ENCODE measurements around the gene BMP2K.
"Not testable (repeated sequence)": the region's sequence is repeated elsewhere in the genome, so short reads cannot be mapped to it uniquely, and the experiment has no call there.

BMP2K gene

GRCh38 chr4:78868712-78869111 lies 92.6 kb downstream of the BMP2K start:
- not testable (repeated sequence) for DNase-seq

- no peak for DNase-seq
Observed at GRCh38 chr4:78870056-78870455, 93.9 kb downstream of the BMP2K start.

DNA sequence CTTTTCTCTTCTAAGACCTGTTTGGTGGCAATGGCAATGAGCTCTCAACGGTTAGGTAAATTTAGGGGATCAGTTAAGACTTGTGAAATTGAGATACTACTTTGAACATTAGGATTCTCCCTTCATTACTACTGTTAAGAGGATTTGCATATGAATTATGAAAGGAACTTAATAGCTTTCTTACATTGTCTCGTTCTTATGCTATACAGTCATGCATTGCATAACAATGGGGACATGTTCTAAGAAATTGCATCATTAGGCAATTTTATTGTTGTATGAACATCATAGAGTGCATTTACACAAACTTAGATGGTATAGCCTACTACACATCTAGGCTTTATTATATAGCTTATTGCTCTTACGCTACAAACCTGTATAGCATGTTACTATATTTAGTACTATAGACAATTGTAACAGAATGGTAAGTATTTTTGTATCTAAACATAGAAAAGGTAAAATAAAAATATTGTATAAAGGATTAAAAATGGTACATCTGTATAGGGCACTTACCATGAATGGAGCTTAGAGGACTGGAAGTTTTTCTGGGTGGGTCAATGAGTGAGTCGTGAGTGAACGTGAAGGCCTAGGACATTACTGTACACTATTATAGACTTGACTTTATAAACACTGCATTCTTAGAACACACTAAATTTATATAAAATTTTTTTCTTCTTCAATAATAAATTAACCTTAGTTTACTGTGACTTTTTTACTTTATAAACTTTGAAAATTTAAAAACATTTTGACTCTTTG lies 100.6 kb downstream of the BMP2K start:
- no peak for DNase-seq

GRCh38 chr4:78878031-78878430 lies 101.9 kb downstream of the BMP2K start:
- no peak for DNase-seq

GRCh38 chr4:78880874-78881492 lies 104.8 kb downstream of the BMP2K start:
- no peak for DNase-seq

GRCh38 chr4:78885598-78885997 lies 109.4 kb downstream of the BMP2K start:
- DNase-seq = no peak

GRCh38 chr4:78889955-78890354 lies 113.8 kb downstream of the BMP2K start:
- no peak for DNase-seq

DNA sequence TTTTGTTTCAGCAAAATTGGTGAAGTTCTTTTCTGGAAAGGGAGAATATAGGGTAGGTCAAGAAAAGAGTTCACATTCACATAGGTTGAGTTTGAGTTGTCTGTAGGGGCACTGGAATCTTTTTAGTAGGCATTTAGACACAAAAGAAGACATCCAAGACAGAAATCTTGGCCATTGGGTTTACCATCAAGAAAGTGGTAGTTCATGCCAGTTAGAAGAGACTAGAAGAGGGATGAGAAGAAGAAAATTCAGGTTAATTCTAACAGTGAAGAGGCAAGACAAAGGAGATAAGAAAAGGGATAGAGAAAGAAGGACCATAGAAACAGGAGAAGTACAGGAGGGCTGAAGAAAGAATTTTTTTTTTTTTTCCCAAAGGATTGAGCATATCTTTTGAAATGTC lies 123.2 kb downstream of the BMP2K start:
- DNase-seq = no peak

DNA sequence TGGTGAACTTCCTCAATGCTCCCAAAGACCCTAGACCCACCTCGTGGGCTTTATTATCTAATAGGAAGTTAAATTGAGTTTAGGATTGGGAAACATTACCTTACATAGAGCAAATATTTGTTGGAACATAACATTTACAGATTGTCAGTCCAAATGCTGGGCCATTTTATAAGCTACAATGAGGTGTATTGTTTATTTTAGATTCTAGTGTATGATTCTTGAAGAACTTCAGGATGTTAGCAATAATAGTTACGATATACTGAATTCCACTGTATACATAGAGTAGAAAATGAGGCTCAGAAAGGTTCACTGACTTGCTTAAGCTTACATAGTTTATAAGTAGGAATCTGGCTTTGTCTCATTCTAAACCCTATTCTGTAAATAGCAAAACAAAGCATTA lies 125.7 kb downstream of the BMP2K start:
- DNase-seq = no peak

GRCh38 chr4:78902298-78902697 lies 126.1 kb downstream of the BMP2K start:
- DNase-seq = no peak

DNA sequence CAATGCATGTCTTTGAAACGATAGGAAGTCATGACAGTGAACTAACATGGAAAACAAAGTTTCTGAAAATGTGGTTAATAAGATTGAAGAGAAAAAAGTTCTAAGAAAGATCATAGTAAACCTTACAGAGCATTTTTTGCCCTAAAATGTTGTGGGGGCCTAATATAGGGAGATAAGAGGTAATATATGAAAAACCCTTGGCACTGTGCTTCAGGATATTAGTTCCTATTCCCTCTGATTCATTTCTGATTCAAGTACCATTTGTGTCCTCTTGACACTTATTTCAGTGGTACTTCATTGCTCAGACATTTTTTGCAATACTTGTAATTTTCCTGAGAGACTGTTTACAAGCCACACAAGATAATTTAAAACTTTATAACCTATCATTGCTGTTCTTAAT lies 128.0 kb downstream of the BMP2K start:
- no peak for DNase-seq

DNA sequence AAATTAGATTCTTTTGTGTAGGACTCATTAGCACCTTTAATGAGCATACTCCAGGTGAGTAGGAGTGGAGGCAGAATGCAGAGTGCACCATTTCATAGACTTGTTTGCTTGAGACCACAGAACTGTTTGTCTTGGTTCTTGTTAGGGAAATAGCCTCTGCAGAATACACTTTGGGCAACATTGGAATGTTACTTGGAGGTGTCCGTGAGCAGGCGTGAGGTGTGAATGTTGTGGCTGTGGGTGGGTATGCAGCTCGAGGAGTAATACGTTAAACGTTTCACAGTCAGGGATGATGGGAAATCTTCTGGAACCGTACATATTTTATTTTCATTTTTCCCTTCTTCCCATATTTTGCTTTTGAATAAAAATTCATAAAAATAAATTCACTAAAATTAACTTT lies 131.5 kb downstream of the BMP2K start:
- no peak for DNase-seq

DNA sequence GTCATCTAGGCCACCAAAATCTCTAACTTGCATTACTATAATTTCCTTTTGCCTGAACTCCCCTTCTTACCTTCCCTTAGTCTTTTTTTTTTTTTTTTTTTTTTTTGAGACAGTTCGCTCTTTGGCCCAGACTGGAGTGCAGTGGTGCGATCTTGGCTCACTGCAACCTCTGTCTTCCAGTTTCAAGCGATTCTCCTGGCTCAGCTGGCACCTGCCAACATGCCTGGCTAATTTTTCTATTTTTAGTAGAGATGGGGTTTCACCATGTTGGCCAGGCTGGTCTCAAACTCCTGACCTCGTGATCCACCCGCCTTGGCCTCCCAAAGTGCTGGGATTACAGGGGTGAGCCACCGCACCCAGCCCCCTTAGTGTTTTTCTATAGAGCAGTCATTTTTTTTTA lies 132.8 kb downstream of the BMP2K start:
- DNase-seq = not testable (repeated sequence)

GRCh38 chr4:78910612-78911011 lies 134.5 kb downstream of the BMP2K start:
- no peak for DNase-seq

- no peak for DNase-seq
Observed at GRCh38 chr4:78922207-78922606, 146.1 kb downstream of the BMP2K start.

GRCh38 chr4:78923464-78924312 lies 147.5 kb downstream of the BMP2K start:
- DNase-seq = no peak

- no peak for DNase-seq
Observed at GRCh38 chr4:78926826-78927225, 150.7 kb downstream of the BMP2K start.

- no peak for DNase-seq
Observed at GRCh38 chr4:78928835-78929234, 152.7 kb downstream of the BMP2K start.

DNA sequence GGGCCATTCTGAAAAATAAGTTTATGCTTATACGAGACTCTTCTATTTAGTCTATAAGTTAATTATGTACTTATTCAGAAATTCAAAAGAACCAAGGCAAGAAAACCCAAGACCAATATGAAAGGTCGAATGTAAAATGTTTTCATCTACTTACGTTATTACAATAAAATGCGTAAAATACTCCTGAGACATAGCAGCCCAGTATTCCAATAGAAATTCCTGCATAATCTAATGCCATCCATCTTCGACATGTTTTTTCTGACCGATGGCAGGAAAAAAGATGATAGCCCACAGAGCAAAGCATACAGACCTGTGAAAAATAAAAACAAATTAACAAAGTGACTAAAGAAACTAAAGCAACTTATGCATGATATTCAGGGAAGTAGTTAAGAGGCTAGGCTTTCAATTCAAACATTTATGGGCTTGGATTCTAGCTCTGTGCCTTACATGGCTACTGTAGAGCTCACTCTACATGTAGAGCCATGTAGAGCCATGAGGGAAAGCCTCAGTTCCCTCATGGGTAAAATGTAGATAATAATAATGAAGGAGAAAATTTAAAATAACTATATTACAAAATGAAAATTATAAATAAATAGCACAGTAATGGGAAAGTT lies 154.0 kb downstream of the BMP2K start:
- DNase-seq = no peak

DNA sequence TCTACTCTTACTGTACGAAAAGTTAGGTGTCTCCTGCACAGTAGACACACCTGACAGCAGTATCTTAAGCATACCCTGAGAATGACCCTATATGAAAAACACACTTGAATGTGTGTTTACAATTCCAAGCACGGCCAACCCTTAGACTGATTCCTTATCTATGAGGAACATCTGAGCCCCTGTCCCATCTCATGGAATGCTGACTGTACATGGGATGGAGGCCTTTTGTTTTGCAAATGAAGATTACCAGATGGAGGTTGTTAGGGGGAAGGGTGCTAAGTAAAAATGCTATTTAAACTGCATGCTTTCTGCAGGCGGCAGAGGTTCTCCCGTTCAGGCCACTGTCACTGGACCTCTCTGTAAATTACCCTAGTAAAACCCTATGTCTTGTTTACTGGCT lies 160.8 kb downstream of the BMP2K start:
- DNase-seq = no peak

DNA sequence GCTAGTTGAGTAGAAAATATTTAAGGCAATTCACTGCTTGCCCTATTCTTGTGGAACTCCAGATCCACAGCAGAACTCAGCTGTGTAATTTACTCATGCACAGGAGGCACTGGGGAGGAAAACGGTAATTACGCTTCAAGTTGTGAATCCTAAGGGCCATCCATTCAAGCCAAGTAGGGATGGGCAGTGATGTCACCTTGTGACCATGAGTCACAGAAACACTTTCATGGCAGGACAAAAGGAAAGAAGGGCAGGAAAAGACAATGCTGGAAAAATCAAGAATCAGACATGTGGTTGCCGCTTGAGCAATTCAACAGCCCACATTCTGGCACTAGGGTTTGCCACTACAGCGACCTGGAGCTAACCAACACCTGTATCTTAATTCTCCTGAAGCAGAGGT lies 161.7 kb downstream of the BMP2K start:
- no peak for DNase-seq

DNA sequence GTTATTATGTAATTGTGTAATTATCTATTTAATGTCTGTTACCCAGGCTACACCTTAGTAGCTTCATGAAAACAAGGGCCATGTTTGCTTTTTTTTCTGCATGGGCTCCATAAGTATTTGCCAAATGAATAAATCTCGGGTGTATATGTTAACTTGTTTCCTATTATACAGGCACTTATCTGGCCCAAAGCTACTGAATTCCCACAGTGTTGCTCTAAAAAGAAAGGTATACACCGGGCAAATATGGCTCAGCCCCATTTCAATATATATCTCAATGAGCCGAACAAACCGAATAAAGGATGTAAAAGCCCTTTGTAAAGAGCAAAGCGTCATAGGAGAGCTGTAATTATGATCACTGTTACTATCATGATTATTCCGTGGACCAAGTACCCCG lies 162.3 kb downstream of the BMP2K start:
- DNase-seq = no peak

DNA sequence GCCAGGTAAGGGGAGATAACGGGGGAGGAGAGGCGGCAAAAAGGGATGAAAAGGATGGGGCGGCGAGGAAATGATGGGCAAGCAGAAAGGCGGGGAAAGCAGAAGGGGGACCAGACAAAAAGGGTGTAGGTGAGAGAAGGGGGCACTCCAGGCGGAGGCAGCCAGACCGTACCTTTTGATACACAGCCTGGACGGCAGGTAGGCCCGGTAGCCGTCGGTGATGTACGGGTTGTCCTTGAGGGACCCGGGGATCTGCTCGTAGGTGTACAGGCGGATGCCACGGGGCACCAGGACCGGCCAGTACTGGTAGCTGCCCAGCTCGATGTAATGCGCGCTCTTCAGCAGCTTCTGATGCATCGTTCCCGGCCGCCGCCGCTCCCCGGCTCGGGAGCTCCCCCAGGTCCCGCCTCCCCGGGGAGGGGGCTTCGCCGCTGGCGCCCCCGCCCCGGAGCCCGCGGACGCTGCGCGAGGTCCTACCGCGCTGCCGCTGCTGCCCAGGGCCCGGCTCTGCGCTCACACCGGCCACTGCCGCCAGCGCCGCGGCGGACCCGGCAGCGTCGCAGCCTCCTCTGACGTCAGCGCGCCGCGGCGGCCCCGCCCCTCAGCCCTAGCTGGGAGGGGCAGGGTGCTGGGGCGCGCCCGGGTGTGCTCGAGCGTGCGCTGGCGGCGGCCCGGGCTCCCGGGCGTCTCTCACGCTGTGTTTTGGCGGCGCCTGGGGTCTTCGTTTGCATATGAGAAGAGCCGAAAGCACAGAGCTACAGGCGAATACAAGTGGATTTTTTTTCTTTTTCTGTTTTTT lies 162.9 kb downstream of the BMP2K start, which contains the start of gene PAQR3:
PAQR3 (minus strand) TSS at position 571 of the 799 bp plus-strand sequence; CDS start at position 357, 214 bp downstream.
- DNase-seq = peak; percentile 88

All from activated CD4-positive, alpha-beta T cell treated with anti-CD3 and anti-CD28 coated beads for 48 hours (primary cell).